AG10803 (cell line): ENCODE data around the gene SCRN1.

ENCODE experiments used
- DNase-seq: peaks from one replicate; pipeline ENCODE4 v3.0.0; 2010; ENCODE audit warnings: low read depth
- H3K4me3 ChIP-seq: 2 replicates; pipeline ENCODE4 v1.5.1; 2011; ENCODE audit warnings: mild to moderate bottlenecking, low read length, control low read depth
- CTCF ChIP-seq: conservative IDR thresholded peaks from 2 replicates; pipeline ENCODE4 v1.5.1; 2011; ENCODE audit warnings: mild to moderate bottlenecking, low read length, control low read depth, inconsistent platforms

The SCRN1 gene

GRCh38 chr7:30005464-30005863 lies 15.9 kb upstream of the SCRN1 start:
- no peak for DNase-seq

GRCh38 chr7:30003098-30003497 lies 13.5 kb upstream of the SCRN1 start:
- TF ChIP-seq CTCF: no peak
- H3K4me3 ChIP-seq: no peak overlapping the region
- no peak for DNase-seq

More at GRCh38 chr7:30005464-30005863, 15.9 kb upstream of the SCRN1 start:
- H3K4me3 ChIP-seq: no peak overlapping the region
- no peak for TF ChIP-seq CTCF

DNA sequence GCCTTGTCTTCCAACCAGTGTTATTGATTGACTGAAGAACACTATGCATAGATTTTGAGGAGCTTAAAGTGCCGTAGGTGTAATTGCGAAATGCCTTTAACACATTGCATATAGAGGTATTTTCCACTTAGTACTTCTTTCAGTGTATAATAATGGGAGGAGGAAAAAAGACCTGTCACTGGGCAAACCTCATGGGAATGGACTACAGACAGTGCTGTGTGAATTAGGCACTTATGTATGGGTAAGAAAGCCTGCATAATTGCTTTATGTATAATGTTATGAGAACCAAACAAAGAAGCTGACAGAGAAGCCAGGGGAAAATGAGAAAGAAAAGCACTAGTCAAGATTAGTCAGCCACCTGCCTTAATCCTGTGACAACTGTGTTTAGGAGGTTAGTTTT lies 12.4 kb upstream of the SCRN1 start:
- DNase-seq: no peak
- TF ChIP-seq CTCF: no peak
- no peak overlapping the region for H3K4me3 ChIP-seq

- TF ChIP-seq CTCF: no peak
- no peak overlapping the region for H3K4me3 ChIP-seq
- DNase-seq: no peak
Measured at GRCh38 chr7:29998489-29998888, 8.9 kb upstream of the SCRN1 start.

- no peak for TF ChIP-seq CTCF
- DNase-seq: peak; percentile 23
- H3K4me3 ChIP-seq: no peak overlapping the region
Measured at GRCh38 chr7:29996321-29996720, 6.7 kb upstream of the SCRN1 start.

GRCh38 chr7:29995652-29996051 lies 6.1 kb upstream of the SCRN1 start:
- no peak for DNase-seq
- no peak overlapping the region for H3K4me3 ChIP-seq
- TF ChIP-seq CTCF: no peak

- no peak for TF ChIP-seq CTCF
- no peak for DNase-seq
- H3K4me3 ChIP-seq: no peak overlapping the region
Measured at GRCh38 chr7:29993140-29993539, 3.5 kb upstream of the SCRN1 start.
